AG04449 (cell line): ENCODE data around the gene HS6ST2.

Source experiments
- CTCF ChIA-PET: fragments of 350-600 bp; formaldehyde crosslinking; extraction: SDS; loops from one replicate; lab custom pipeline; 2021; ENCODE audit warnings: antibody characterized with exemption; lab: Yijun Ruan, JAX
- POLR2A ChIA-PET: fragments of 400-600, 350-600 bp; formaldehyde crosslinking; extraction: SDS; loops from one replicate; lab custom pipeline; 2020; ENCODE audit warnings: antibody characterized with exemption, inconsistent platforms; lab: Yijun Ruan, JAX
- DNase-seq: peaks from one replicate; pipeline ENCODE4 v3.0.0-alpha.2; 2010; ENCODE audit warnings: low read depth, low spot score
- H3K4me3 ChIP-seq: 2 replicates; pipeline ENCODE4 v1.5.1; 2011; ENCODE audit warnings: low read depth, mild to moderate bottlenecking, control low read depth, low read length
- CTCF ChIP-seq: IDR thresholded peaks from one replicate; pipeline ENCODE4 v1.5.1; 2011; ENCODE audit warnings: mild to moderate bottlenecking, moderate library complexity, low read length, control low read depth, inconsistent platforms; ENCODE audit not compliant: insufficient read depth; ENCODE audit errors: missing control alignments

Gene HS6ST2

GRCh38 chrX:132685276-132685675 is 273.2 kb downstream of the HS6ST2 start:
- H3K4me3 ChIP-seq: no peak overlapping the region
- no peak for DNase-seq
- TF ChIP-seq CTCF: no peak
- ChIA-PET POLR2A (no interaction called here), CTCF (no interaction called here)

- ChIA-PET CTCF (no interaction called here), POLR2A (no interaction called here)
- no peak for TF ChIP-seq CTCF
- no peak for DNase-seq
- no peak overlapping the region for H3K4me3 ChIP-seq
These were observed 281.2 kb downstream of the HS6ST2 start for GRCh38 chrX:132677233-132677716.

- no peak overlapping the region for H3K4me3 ChIP-seq
- DNase-seq: no peak
- no peak for TF ChIP-seq CTCF
- POLR2A ChIA-PET: no interaction called here
- CTCF ChIA-PET: no interaction called here
These were observed 281.8 kb downstream of the HS6ST2 start for GRCh38 chrX:132676561-132677186.

- TF ChIP-seq CTCF: no peak
- no peak overlapping the region for H3K4me3 ChIP-seq
- CTCF ChIA-PET: no interaction called here
- POLR2A ChIA-PET: no interaction called here
- no peak for DNase-seq
These were observed 282.3 kb downstream of the HS6ST2 start for GRCh38 chrX:132676102-132676501.

- TF ChIP-seq CTCF: no peak
- ChIA-PET CTCF (interaction anchor here (1.2 kb wide), 1 partner anchor 10 kb away, joined by 4 read pairs; no protein-coding TSS in a partner anchor), POLR2A (no interaction called here)
- no peak for DNase-seq
- no peak overlapping the region for H3K4me3 ChIP-seq
These were observed 285.1 kb downstream of the HS6ST2 start for GRCh38 chrX:132673331-132673730.

GRCh38 chrX:132671229-132671641 is 287.2 kb downstream of the HS6ST2 start:
- CTCF ChIA-PET: no interaction called here
- no peak for DNase-seq
- POLR2A ChIA-PET: no interaction called here
- TF ChIP-seq CTCF: no peak
- H3K4me3 ChIP-seq: no peak overlapping the region
